CD4-positive, alpha-beta T cell (primary cell): ENCODE measurements around the gene ESPL1. TPM values are rescaled to one million over a fixed set of nuclear protein-coding genes. Genes with fewer than 3 reads are reported as not detected.
A peak's percentile ranks its signal among the peaks of the same experiment; 100 is the strongest.

Experiments
- ATAC-seq: fragments of 200-7000 bp; cut with Tn5 transposase; one replicate; pipeline ENCODE4 v1.10.0; 2022; ENCODE audit warnings: mild to moderate bottlenecking; ENCODE audit not compliant: poor library complexity
- CTCF ChIA-PET: fragments of 350-600 bp; sonication (Branson Sonifier 250); formaldehyde crosslinking; loops from one replicate; lab custom pipeline; 2021; ENCODE audit warnings: antibody characterized with exemption, inconsistent platforms; lab: Charles Lee
- POLR2A ChIA-PET: fragments of 350-600 bp; sonication (Branson Sonifier 250); formaldehyde crosslinking; loops from one replicate; lab custom pipeline; 2021; ENCODE audit warnings: antibody characterized with exemption, inconsistent platforms; lab: Charles Lee
- DNase-seq, 14 experiments: peaks; one replicate each; pipeline ENCODE4 v3.0.0-alpha.2; 2013 to 2020; ENCODE audit warnings: mixed read lengths in 2 of 14
- H3K27ac ChIP-seq, 2 donors: one replicate each; pipeline versions ENCODE4 v1.5.1 to v1.7.0; 2013; ENCODE audit warnings: low read length in 2 of 2, low read depth in 1 of 2, mild to moderate bottlenecking in 1 of 2
- H3K27me3 ChIP-seq, 2 experiments: 1 replicate in 1 of 2; 2 replicates in 1 of 2; pipeline versions ENCODE4 v1.6.1 to v1.7.0; 2013; ENCODE audit warnings: low read length in 2 of 2, control low read depth in 1 of 2, mild to moderate bottlenecking in 1 of 2, moderate library complexity in 1 of 2; ENCODE audit not compliant: insufficient read depth in 2 of 2, control insufficient read depth in 1 of 2
- H3K36me3 ChIP-seq: one replicate; pipeline ENCODE4 v1.6.1; 2013; ENCODE audit warnings: low read length, control low read depth; ENCODE audit not compliant: insufficient read depth
- H3K4me1 ChIP-seq: one replicate; pipeline ENCODE4 v1.6.1; 2013; ENCODE audit warnings: low read length, control low read depth; ENCODE audit not compliant: insufficient read depth
- H3K4me3 ChIP-seq: one replicate; pipeline ENCODE4 v1.5.1; 2013; ENCODE audit warnings: mild to moderate bottlenecking, low read length, moderate library complexity
- H3K9me3 ChIP-seq, 2 experiments: 1 replicate in 1 of 2; 2 replicates in 1 of 2; pipeline versions ENCODE4 v1.6.1 to v1.7.0; 2013; ENCODE audit warnings: low read length in 2 of 2, mild to moderate bottlenecking in 2 of 2, control low read depth in 1 of 2, moderate library complexity in 1 of 2; ENCODE audit not compliant: control insufficient read depth in 1 of 2, insufficient read depth in 1 of 2
- H3K27ac Mint-ChIP-seq: one replicate; pipeline ENCODE4 v1.8.0; 2020; ENCODE audit warnings: mixed read lengths
- H3K27me3 Mint-ChIP-seq: one replicate; pipeline ENCODE4 v1.8.0; 2021; ENCODE audit warnings: mixed read lengths
- H3K36me3 Mint-ChIP-seq: one replicate; pipeline ENCODE4 v1.8.0; 2021; ENCODE audit warnings: low read depth, mixed read lengths
- H3K4me1 Mint-ChIP-seq: one replicate; pipeline ENCODE4 v1.8.0; 2021; ENCODE audit warnings: low read depth, mixed read lengths
- H3K4me3 Mint-ChIP-seq: one replicate; pipeline ENCODE4 v1.8.0; 2020; ENCODE audit warnings: mild to moderate bottlenecking, mixed read lengths
- H3K9me3 Mint-ChIP-seq: one replicate; pipeline ENCODE4 v1.8.0; 2020; ENCODE audit warnings: mixed read lengths
- intact Hi-C, 2 experiments: fragments of 100-400 bp; cut with DNase I in 1 of 2; cut with micrococcal nuclease in 1 of 2; formaldehyde crosslinking; loops; one replicate each; pipeline versions ENCODE4 v1.15.1 to v1.9.0; 2023 to 2025; cut with DNase I, micrococcal nuclease
- total RNA-seq, 174 experiments: library from RNA in 2 of 174; stranded (reverse) in 2 of 174; gene quantifications; one replicate each; pipeline ENCODE4 v1.2.3 and lab custom pipeline; 2021 to 2026
- TF ChIP-seq, protein P1 (sequence below): fragments of 200-600 bp; IDR thresholded peaks from one replicate; pipeline ENCODE4 v1.8.0; 2022; ENCODE audit warnings: antibody characterized with exemption, mild to moderate bottlenecking

ESPL1 gene
- total RNA-seq, 2 experiments from 2014 or later, result 0.20 to 0.71 TPM

DNA sequence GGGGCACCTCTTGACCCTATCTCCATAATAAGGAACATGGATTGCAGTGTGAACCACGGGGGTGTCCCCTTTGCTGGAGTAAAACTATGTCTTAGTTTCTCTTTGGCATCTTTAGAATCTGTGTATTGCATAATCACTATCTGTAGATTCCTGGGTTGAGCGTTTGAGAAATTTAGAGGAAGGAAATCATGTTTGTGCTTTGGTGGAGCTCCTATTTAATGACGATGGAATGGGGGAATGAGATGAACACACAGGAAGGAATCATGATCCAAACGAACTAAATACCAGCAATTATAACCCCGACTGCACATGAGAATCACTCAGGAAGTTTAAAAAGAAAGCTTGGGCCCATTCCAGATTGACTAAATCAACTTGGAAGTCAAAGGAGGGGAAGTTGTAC lies 30.1 kb downstream of the ESPL1 start:
- no peak overlapping the region for H3K4me3 ChIP-seq
- H3K9me3 ChIP-seq, result no peaks in the 10 kb centered on the region
- Mint-ChIP-seq H3K27me3 (no peaks in the 10 kb centered on the region), H3K27ac (peak overlapping the region; percentile 97), H3K36me3 (peaks cover 75% of the 10 kb centered on the region), H3K4me1 (peaks cover 77% of the 10 kb centered on the region), H3K4me3 (peak overlapping the region; percentile 99), H3K9me3 (no peaks in the 10 kb centered on the region)
- ATAC-seq (no peak), DNase-seq (peak in 2 of 14 experiments; percentile 35 to 37)
- POLR2A ChIA-PET, result interaction anchor here (1.6 to 8.4 kb wide), 5 partner anchors 23 to 203 kb away, joined by 4 to 109 read pairs (median 9); partner anchors contain the start of genes AAAS, CSAD, SP1 and TARBP2
- no peaks in the 10 kb centered on the region for H3K27me3 ChIP-seq
- peaks cover 62% of the 10 kb centered on the region for H3K4me1 ChIP-seq
- TF ChIP-seq, protein P1, sequence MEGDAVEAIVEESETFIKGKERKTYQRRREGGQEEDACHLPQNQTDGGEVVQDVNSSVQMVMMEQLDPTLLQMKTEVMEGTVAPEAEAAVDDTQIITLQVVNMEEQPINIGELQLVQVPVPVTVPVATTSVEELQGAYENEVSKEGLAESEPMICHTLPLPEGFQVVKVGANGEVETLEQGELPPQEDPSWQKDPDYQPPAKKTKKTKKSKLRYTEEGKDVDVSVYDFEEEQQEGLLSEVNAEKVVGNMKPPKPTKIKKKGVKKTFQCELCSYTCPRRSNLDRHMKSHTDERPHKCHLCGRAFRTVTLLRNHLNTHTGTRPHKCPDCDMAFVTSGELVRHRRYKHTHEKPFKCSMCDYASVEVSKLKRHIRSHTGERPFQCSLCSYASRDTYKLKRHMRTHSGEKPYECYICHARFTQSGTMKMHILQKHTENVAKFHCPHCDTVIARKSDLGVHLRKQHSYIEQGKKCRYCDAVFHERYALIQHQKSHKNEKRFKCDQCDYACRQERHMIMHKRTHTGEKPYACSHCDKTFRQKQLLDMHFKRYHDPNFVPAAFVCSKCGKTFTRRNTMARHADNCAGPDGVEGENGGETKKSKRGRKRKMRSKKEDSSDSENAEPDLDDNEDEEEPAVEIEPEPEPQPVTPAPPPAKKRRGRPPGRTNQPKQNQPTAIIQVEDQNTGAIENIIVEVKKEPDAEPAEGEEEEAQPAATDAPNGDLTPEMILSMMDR, result no peak
- intact Hi-C loops, result loop anchor here in 1 of 2 experiments (5.0 kb wide), 1 partner anchor 291 kb away; the partner anchor contains the start of gene EIF4B
- H3K36me3 ChIP-seq, result peaks cover 25% of the 10 kb centered on the region
- no peak overlapping the region for H3K27ac ChIP-seq
- CTCF ChIA-PET, result interaction anchor here (1.0 to 4.6 kb wide), 5 partner anchors 24 to 117 kb away, joined by 3 to 43 read pairs (median 8); partner anchors contain the start of genes AAAS, CSAD and ZNF740

DNA sequence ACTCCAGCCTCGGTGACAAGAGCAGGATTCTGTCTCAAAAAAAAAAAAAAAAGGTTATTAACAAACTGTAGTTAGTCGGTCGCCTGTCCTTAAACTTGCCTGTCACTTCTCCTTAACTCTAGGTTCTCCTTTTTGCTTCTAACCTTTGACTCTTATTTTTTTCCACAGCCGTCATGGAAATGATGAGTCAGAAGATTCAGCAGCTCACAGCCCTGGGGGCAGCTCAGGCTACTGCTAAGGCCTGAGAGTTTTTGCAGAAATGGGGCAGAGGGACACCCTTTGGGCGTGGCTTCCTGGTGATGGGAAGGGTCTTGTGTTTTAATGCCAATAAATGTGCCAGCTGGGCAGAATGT lies 31.0 kb downstream of the ESPL1 start:
- CTCF ChIA-PET, result interaction anchor here (0.6 to 4.6 kb wide), 6 partner anchors 11 to 245 kb away, joined by 3 to 43 read pairs (median 6); partner anchors contain the start of gene AAAS
- no peak for ATAC-seq

GRCh38 chr12:53299454-53300180 lies 31.5 kb downstream of the ESPL1 start, which contains the start of gene MYG1:
TSS of gene MYG1 (plus strand) at chr12:53299695. CDS start at chr12:53299738, 43 bp downstream.
- Histone ChIP-seq H3K27ac (peak within 1 kb of the TSS; percentile 44), H3K4me3 (peak within 1 kb of the TSS; percentile 90), H3K9me3 (no peaks in the 10 kb centered on the region), H3K4me1 (peaks cover 64% of the 10 kb centered on the region), H3K36me3 (peaks cover 30% of the 10 kb centered on the region), H3K27me3 (no peaks in the 10 kb centered on the region)
- ChIA-PET POLR2A (interaction anchor here (0.7 to 8.4 kb wide), 11 partner anchors 11 to 139 kb away, joined by 3 to 109 read pairs (median 5); partner anchors contain the start of genes AAAS, CSAD, SP1 and ZNF740), CTCF (interaction anchor here (0.6 to 4.6 kb wide), 6 partner anchors 10 to 246 kb away, joined by 3 to 43 read pairs (median 6); partner anchors contain the start of gene AAAS)
- Mint-ChIP-seq H3K4me1 (peaks cover 80% of the 10 kb centered on the region), H3K36me3 (peaks cover 85% of the 10 kb centered on the region), H3K4me3 (peak within 1 kb of the TSS; percentile 99), H3K9me3 (no peaks in the 10 kb centered on the region), H3K27ac (peak within 1 kb of the TSS; percentile 97), H3K27me3 (no peaks in the 10 kb centered on the region)
- intact Hi-C loops, result loop anchor here (1.0 to 5.0 kb wide), 2 partner anchors 22 to 292 kb away; partner anchors contain the start of genes AAAS (in 2 of the 2) and EIF4B (in 1 of the 2)
- TF ChIP-seq, protein P1, result no peak
- DNase-seq, result peak; percentile 68 to 94 (median 81)
- ATAC-seq, result peak; percentile 59

More for the DNA sequence above, 31.0 kb downstream of the ESPL1 start:
- H3K27me3 Mint-ChIP-seq, result no peaks in the 10 kb centered on the region
- peak overlapping the region; percentile 98 for H3K4me3 Mint-ChIP-seq
- intact Hi-C loops, result loop anchor here (1.0 to 5.0 kb wide), 2 partner anchors 22 to 292 kb away; partner anchors contain the start of genes AAAS (in 2 of the 2) and EIF4B (in 1 of the 2)
- peak overlapping the region; percentile 97 for H3K27ac Mint-ChIP-seq
- POLR2A ChIA-PET, result interaction anchor here (1.0 to 8.4 kb wide), 9 partner anchors 12 to 138 kb away, joined by 3 to 109 read pairs (median 5); partner anchors contain the start of genes AAAS, CSAD, SP1 and ZNF740
- peaks cover 80% of the 10 kb centered on the region for H3K4me1 Mint-ChIP-seq
- H3K36me3 ChIP-seq, result peaks cover 30% of the 10 kb centered on the region
- TF ChIP-seq, protein P1, result no peak
- H3K4me3 ChIP-seq, result peak overlapping the region; percentile 90
- no peaks in the 10 kb centered on the region for H3K9me3 Mint-ChIP-seq
- no peaks in the 10 kb centered on the region for H3K27me3 ChIP-seq
- H3K4me1 ChIP-seq, result peaks cover 67% of the 10 kb centered on the region
- peaks cover 80% of the 10 kb centered on the region for H3K36me3 Mint-ChIP-seq
- peak in 3 of 14 experiments; percentile 61 to 73 (median 71) for DNase-seq
- H3K9me3 ChIP-seq, result no peaks in the 10 kb centered on the region
- H3K27ac ChIP-seq, result peak overlapping the region; percentile 44
